ENCODE results near the gene GABBR2.

- TF ChIP-seq CTCF (conservative IDR thresholded peaks at IDR 0.05) (no peak), EZH2 (IDR thresholded peaks at IDR 0.05; ENCODE audit: low read depth) (no peak)
These were observed 111.4 kb downstream of the GABBR2 start for GRCh38 chr9:98597236-98597771.
